ENCODE measurements around the gene TREX2. TPM values are rescaled to one million over a fixed set of nuclear protein-coding genes. Genes with fewer than 3 reads are reported as not detected.

TREX2 gene
- total RNA-seq, 1 donor, result 3.3 TPM

DNA sequence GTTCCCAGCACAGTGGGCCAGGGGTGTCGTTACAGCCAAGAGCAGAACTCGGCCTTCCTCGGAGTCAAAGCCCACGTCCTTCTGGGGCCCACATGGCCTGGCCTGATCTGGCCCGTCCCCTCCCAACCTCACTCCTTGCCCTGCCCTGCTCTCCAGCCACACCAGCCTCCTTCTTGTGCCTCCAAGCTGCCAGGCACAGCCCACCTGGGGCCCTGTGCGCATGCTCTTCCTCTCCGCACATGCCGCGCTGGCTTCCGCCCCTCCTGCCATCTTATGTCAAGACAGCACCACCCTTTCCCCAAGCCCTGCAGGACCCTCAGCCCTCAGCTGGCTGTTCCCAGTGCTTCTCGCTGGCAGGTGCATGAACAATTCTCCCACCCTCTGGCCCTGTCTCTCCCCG is 17.7 kb upstream of the TREX2 start:
- no peak for TF ChIP-seq CTCF (IDR thresholded peaks at IDR 0.05; ENCODE audit: extremely low read depth, low read depth, low read length)
- Histone ChIP-seq H4K20me1 (ENCODE audit: insufficient read depth, low read length) (no peaks in the 10 kb centered on the region), H3K4me1 (ENCODE audit: insufficient read depth, low read length) (peaks cover 8% of the 10 kb centered on the region), H3K4me3 (ENCODE audit: insufficient read depth, low read length) (no peak overlapping the region), H2AFZ (ENCODE audit: low read length) (no peak overlapping the region), H3K36me3 (ENCODE audit: insufficient read depth, low read length) (peaks cover 4% of the 10 kb centered on the region), H3K9me3 (ENCODE audit: low read depth, low read length) (no peaks in the 10 kb centered on the region), H3K27ac (ENCODE audit: low read depth, low read length) (no peak overlapping the region), H3K4me2 (ENCODE audit: insufficient read depth, low read length) (no peak overlapping the region), H3K79me2 (ENCODE audit: insufficient read depth, low read length) (no peaks in the 10 kb centered on the region), H3K27me3 (ENCODE audit: insufficient read depth, low read length) (no peaks in the 10 kb centered on the region)
- DNase-seq (ENCODE audit: insufficient read length, low spot score, missing footprints), result no peak

GRCh38 chrX:153463031-153463430 is 17.2 kb upstream of the TREX2 start:
- no peak overlapping the region for H2AFZ ChIP-seq (ENCODE audit: low read length)
- H3K79me2 ChIP-seq (ENCODE audit: insufficient read depth, low read length), result no peaks in the 10 kb centered on the region
- no peaks in the 10 kb centered on the region for H3K9me3 ChIP-seq (ENCODE audit: low read depth, low read length)
- H3K4me1 ChIP-seq (ENCODE audit: insufficient read depth, low read length), result peaks cover 8% of the 10 kb centered on the region
- no peak overlapping the region for H3K27ac ChIP-seq (ENCODE audit: low read depth, low read length)
- H3K27me3 ChIP-seq (ENCODE audit: insufficient read depth, low read length), result no peaks in the 10 kb centered on the region
- no peaks in the 10 kb centered on the region for H4K20me1 ChIP-seq (ENCODE audit: insufficient read depth, low read length)
- no peak overlapping the region for H3K4me3 ChIP-seq (ENCODE audit: insufficient read depth, low read length)
- H3K4me2 ChIP-seq (ENCODE audit: insufficient read depth, low read length), result no peak overlapping the region
- DNase-seq (ENCODE audit: insufficient read length, low spot score, missing footprints), result no peak
- TF ChIP-seq CTCF (IDR thresholded peaks at IDR 0.05; ENCODE audit: extremely low read depth, low read depth, low read length), result no peak
- H3K36me3 ChIP-seq (ENCODE audit: insufficient read depth, low read length), result peaks cover 4% of the 10 kb centered on the region

- Histone ChIP-seq H3K4me1 (ENCODE audit: insufficient read depth, low read length) (peaks cover 8% of the 10 kb centered on the region), H2AFZ (ENCODE audit: low read length) (no peak overlapping the region), H3K4me2 (ENCODE audit: insufficient read depth, low read length) (no peak overlapping the region), H3K9me3 (ENCODE audit: low read depth, low read length) (no peaks in the 10 kb centered on the region), H3K27ac (ENCODE audit: low read depth, low read length) (no peak overlapping the region), H3K79me2 (ENCODE audit: insufficient read depth, low read length) (no peaks in the 10 kb centered on the region), H4K20me1 (ENCODE audit: insufficient read depth, low read length) (no peaks in the 10 kb centered on the region), H3K4me3 (ENCODE audit: insufficient read depth, low read length) (no peak overlapping the region), H3K36me3 (ENCODE audit: insufficient read depth, low read length) (peaks cover 4% of the 10 kb centered on the region), H3K27me3 (ENCODE audit: insufficient read depth, low read length) (no peaks in the 10 kb centered on the region)
- TF ChIP-seq CTCF (IDR thresholded peaks at IDR 0.05; ENCODE audit: extremely low read depth, low read depth, low read length), result no peak
- no peak for DNase-seq (ENCODE audit: insufficient read length, low spot score, missing footprints)
Observed at GRCh38 chrX:153462291-153462690, 16.4 kb upstream of the TREX2 start.

DNA sequence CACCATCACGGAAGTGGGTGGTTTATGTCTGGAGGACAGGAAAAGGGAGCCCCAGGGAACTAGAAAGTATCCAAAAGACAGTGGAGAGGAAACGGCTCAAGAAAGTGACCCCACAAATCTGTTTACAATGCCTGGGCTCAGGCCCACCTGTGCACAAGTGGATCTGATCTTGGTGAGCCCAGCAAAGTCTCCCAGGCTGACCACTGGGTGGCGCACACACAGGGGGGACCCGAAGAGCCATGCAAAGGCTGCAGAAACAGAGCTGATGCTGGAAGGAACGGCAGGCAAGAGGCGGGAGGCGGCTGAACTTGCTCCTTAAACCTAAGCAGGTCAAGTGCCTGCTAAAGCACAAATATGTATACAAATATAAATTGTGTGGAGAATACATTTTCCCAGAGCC is 15.0 kb upstream of the TREX2 start:
- Histone ChIP-seq H3K9me3 (ENCODE audit: low read depth, low read length) (no peaks in the 10 kb centered on the region), H3K36me3 (ENCODE audit: insufficient read depth, low read length) (peaks cover 4% of the 10 kb centered on the region), H3K4me3 (ENCODE audit: insufficient read depth, low read length) (no peak overlapping the region), H4K20me1 (ENCODE audit: insufficient read depth, low read length) (no peaks in the 10 kb centered on the region), H3K4me2 (ENCODE audit: insufficient read depth, low read length) (no peak overlapping the region), H3K79me2 (ENCODE audit: insufficient read depth, low read length) (no peaks in the 10 kb centered on the region), H3K27me3 (ENCODE audit: insufficient read depth, low read length) (no peaks in the 10 kb centered on the region), H3K27ac (ENCODE audit: low read depth, low read length) (no peak overlapping the region), H3K4me1 (ENCODE audit: insufficient read depth, low read length) (peaks cover 8% of the 10 kb centered on the region), H2AFZ (ENCODE audit: low read length) (no peak overlapping the region)
- DNase-seq (ENCODE audit: insufficient read length, low spot score, missing footprints), result peak; percentile 94
- TF ChIP-seq CTCF (IDR thresholded peaks at IDR 0.05; ENCODE audit: extremely low read depth, low read depth, low read length), result peak; percentile 72
